GM21367 (cell line): Measurements from ENCODE around the gene TMEM214.

Experiments
- ATAC-seq: cut with Tn5 transposase; IDR thresholded peaks from one replicate; pipeline ENCODE4 v1.9.1; 2021; ENCODE audit not compliant: unreplicated experiment

Gene TMEM214

DNA sequence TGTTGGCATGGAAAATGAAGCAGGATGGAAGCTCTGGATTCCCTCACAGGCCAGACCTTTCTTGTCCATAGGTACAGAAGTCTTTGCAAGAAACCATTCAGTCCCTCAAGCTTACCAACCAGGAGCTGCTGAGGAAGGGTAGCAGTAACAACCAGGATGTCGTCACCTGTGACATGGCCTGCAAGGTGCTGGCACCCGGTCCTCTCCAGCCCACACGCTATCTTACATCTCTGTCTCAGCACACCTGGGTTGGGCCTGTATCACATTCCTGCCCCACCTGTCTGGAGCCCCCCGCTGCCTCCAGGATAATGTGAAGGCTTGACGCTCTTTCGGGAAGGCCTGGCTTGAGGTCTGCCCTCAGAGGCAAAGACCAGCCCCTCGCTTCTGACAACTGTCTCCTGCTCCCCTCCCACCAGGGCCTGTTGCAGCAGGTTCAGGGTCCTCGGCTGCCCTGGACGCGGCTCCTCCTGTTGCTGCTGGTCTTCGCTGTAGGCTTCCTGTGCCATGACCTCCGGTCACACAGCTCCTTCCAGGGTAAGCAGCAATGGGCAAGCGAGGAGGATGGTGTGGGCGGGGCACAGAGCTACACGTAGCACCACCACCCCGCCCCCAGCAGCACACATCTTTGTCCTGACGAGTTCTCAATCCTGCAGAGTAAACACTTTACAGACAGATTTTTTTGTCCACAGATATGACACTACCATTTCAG lies 6.0 kb downstream of the TMEM214 start:
- ATAC-seq: no peak

DNA sequence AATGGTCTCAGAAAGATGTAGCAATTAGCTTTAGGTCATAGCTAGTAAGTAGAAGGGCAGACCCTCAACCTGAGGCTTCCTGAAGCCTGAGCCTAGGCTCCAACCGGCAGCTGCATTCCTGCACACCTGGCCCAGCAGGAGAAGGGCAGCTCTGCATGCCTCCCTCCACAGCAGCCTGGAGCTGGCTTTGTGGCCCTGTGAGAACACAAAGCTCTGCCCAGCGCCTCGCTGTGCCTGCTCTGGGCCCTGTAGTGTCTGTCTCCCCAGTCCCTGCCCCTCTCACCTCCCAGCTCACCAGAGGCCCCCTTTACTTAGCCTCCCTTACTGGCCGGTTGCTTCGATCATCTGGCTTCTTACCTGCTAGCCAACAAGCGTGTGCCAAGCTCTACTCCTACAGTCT lies 6.7 kb downstream of the TMEM214 start:
- no peak for ATAC-seq

DNA sequence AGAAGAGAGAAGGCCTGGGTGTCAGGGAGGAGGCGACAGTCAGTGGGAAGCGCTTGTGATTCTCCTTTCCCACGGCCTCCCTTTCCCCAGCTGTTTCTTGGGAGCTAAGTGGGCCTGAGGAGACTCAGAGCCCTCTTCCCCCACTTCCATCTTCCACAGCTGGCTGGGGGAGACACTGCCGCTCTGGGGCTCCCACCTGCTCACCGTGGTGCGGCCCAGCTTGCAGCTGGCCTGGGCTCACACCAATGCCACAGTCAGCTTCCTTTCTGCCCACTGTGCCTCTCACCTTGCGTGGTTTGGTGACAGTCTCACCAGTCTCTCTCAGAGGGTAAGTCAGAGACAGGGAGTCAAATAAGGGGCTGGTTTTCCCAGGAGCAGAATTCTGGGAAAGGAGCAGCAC lies 7.1 kb downstream of the TMEM214 start:
- ATAC-seq: no peak

DNA sequence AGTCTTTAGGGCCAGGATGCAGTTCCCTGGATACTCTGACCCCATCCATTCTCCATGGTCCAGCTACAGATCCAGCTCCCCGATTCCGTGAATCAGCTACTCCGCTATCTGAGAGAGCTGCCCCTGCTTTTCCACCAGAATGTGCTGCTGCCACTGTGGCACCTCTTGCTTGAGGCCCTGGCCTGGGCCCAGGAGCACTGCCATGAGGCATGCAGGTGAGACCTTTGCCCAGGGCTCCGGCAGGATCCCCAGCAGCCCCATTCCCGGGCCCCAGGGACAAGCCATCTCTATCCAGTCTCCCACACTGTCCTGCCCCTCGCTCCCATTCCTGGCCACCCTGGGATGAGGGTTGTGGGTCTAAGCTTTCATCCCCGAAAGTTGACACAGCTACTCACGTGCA lies 7.5 kb downstream of the TMEM214 start:
- no peak for ATAC-seq

- ATAC-seq: no peak
Measured at GRCh38 chr2:27041752-27042151, 9.0 kb downstream of the TMEM214 start.

DNA sequence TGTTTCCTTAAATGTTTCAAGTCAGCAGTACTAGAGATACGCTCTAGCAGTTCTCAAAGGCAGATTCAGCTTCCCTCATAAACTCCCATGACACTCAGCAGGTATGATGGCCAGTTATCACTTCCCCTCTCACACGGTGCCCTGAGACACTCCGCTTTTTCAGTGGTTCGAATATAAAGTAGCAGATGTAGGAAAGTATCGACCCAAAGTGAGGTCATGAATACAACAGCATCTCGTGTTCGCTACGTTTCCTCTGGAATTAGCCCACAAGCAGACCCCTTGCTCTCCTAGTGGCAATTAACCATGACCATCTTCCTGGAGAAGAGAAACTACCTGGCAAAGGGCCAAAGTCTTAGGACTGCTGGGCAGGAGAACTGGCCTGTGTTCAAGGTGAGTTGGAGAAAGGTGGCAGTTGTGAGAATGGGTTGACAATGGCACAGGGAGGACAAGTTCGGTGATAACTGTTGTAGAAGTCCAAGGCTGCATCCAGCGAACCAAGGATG lies 9.4 kb downstream of the TMEM214 start:
- ATAC-seq: peak; percentile 67

GRCh38 chr2:27042985-27043634 lies 10.3 kb downstream of the TMEM214 start:
- ATAC-seq: no peak

- no peak for ATAC-seq
Measured at GRCh38 chr2:27049422-27050280, 16.9 kb downstream of the TMEM214 start.

DNA sequence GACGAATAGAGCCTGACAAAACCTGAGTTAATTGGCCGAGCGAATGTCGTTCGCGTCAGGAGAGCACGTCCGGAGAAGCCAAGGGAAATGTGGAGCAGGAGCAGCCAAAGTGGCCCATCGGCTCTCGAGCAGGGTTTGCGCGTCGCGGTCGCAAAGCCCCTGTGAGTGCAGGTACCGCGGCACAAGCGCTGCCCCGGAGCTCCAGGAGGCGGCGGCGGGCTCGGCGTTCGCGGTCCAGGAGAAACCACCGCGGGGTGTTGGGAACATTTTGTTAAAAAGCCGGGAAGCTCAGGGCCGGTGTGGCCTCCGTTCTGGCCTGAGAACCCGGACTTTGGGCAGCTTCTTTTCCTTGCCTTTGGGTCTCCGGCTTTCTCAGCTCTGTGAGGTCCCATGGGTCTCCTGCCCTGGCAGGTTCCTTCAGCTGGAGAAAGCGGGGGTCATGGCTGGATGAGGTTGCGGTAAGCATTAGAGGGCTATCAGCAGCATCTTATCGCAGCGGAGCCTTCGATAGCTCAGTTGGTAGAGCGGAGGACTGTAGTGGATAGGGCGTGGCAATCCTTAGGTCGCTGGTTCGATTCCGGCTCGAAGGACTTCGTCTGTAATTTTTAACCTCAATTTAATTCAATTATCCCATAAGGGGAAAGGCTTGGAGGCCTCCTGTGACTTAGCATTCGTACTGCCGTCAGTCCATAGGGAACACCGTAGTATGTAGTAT lies 17.7 kb downstream of the TMEM214 start:
- peak; percentile 46 for ATAC-seq

DNA sequence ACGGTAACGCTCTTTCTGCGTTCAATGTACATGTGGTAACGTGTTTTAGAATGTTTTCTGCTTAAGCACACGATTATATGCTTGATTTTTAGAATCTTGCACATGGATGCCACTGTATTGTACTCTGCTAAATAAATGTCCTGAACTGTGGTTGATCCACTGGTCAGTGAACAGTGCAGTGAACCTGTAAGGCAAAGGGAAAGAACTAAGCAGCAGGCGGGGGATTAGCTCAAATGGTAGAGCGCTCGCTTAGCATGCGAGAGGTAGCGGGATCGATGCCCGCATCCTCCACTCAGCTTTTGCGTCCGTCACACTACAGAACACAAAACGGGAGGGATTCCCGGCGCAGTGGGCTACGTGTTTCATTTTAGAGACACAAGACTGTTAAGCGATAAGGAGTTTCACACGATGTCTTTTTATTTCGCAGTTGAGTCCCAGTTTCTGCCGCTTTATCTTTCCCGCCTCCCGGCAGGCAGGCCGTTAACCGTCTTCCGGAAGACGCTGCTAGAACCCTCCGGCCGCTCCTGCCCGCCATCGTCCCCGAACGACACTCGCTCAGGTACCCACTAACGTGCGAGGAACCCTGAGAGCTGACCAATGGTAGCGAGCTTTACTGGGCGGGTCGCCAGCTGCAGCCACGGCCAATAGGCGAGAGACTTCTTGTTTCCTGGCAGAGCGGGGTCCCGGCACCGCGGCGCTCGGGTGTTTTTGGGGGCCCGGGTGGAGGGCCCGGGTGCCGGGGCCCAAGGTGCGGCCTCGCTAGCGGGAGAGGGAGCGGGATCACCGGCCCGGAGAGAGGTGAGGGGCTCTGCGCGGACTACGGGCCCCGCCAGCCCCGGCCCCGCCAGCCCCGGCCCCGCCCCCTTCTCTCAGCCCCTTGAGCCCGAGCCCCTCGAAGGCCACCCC lies 18.5 kb downstream of the TMEM214 start, which contains the start of gene AGBL5:
AGBL5 (plus strand) TSS at position 673 of the 906 bp plus-strand sequence. CDS start 1,291 bp downstream, outside the sequence.
- ATAC-seq: peak; percentile 64

DNA sequence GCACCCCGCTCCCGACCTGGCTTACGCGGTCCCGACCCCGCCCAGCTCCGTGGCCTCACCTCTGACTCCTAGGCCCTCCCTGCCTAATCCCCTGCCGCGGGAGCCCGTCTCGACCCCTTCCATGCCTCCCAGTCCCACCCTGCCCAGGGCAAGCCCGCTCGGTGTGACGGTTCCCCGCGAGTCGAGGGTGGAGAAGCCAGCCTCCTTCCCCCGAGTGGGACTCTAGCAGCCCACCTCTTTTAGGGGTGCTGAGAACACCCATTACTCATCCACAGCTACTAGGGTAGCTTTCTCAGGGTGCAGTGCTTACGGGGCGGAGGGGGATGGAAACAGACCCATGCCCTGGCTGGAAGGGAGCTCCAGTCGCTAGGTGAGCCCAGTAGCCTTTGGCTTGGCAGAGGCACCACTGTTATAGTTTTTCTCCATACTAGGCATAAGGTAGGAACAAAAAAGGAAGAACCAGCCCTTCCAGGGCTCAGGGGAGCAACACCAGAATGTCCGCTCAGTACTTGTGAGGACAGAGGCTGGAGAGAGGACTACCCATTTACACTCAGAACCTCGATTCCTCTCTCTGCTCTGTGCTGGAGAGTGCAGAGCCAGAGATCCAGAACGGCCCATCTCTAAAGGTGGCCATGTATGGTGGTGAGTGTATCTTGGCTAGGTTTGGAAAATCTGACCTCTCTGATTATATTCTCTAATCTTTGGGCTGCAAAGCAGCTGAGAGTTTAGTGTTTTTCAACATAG lies 19.3 kb downstream of the TMEM214 start:
- ATAC-seq: peak; percentile 3

GRCh38 chr2:27053321-27053720 lies 20.6 kb downstream of the TMEM214 start:
- no peak for ATAC-seq

- ATAC-seq: no peak
Measured at GRCh38 chr2:27053776-27054175, 21.0 kb downstream of the TMEM214 start.

DNA sequence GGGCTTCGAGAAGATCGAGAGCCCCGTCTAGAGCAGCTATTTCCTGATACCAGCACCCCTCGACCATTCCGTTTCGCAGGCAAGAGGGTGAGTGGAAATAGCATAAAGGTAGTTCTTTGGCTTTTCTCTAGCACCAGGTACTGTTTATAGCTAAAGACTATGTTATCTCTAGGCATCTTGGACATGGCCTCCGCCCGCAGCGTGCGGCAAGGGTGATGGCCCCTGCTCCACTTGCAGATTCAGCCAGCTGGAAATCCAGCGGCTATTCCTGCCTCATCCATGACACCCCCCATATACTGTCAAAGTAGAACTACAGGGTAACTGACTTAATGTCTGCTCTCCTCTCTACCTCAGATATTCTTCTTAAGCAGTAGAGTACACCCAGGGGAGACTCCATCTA lies 22.0 kb downstream of the TMEM214 start:
- ATAC-seq: no peak

- no peak for ATAC-seq
Measured at GRCh38 chr2:27057184-27057583, 24.4 kb downstream of the TMEM214 start.

DNA sequence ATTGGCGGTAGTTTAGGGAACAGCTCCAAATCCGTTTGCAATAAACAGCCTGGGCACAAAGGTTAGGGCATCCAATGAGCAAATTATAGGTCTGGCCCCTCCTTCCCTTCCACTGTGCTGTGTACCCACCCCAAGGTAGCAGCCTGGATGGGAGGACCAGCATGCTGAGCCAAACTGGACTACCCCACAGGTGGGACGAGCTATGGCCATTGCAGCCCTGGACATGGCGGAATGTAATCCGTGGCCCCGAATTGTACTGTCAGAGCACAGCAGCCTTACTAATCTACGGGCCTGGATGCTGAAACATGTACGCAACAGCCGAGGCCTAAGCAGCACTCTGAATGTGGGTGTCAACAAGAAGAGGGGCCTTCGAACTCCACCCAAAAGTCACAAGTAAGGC lies 25.4 kb downstream of the TMEM214 start:
- no peak for ATAC-seq

DNA sequence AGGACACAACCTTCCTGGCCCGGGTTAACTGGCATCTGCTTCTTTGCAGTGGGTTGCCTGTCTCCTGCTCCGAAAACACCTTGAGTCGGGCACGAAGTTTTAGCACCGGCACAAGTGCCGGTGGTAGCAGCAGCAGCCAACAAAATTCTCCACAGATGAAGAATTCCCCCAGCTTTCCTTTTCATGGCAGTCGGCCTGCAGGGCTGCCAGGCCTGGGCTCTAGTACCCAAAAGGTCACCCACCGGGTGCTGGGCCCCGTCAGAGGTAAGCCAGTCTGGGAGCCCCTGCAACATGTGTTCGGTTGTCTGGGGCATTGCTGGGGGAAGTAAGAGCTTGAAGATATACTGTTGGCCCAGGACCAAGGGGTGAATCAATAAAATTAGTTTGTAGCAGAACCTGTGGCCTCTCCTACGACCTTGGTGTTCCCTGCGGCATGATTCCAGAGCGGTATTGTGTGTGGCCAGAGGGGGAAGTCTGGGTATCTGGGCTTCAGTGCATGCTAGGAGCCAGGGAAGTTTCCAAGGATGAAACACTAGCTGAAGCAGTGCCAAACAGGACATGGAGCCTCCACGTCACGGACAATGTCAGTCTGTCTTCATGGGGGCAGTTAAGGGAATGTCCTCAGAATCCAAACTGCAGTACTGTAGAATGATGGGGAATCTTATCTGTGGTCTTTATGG lies 26.5 kb downstream of the TMEM214 start:
- no peak for ATAC-seq

GRCh38 chr2:27060323-27060722 lies 27.6 kb downstream of the TMEM214 start:
- ATAC-seq: no peak

DNA sequence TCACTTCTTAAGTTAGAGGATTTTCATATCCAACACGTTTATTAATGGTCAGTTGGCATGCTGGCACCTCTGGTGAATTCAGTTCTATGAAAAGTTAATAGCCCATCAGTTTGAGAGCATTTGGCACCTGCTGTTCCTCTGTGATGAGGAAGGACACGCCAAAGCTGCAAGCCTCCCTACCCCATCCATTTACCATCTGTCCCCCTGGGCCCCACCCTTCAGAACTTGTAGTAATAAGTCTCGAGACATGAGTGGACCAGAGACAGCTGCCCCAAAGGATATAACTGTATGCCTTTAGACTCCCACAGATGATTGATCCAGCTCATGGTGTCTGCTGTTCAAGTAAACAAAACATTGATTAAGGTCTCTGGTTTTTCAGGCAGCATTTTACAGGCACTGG lies 32.4 kb downstream of the TMEM214 start:
- no peak for ATAC-seq
